OCI-LY1 (cell line): ENCODE data around the gene LMX1A.

Experiments used
- H2AFZ ChIP-seq: fragments of 200-600 bp; sonication (generic), shearing (Covaris generic); 2 replicates; pipeline ENCODE4 v1.6.0; 2014; ENCODE audit warnings: antibody characterized with exemption, mild to moderate bottlenecking, low read length
- H3F3A ChIP-seq: fragments of 200-600 bp; sonication (generic), shearing (Covaris generic); 2 replicates; pipeline ENCODE4 v1.6.0; 2014; ENCODE audit warnings: mild to moderate bottlenecking, antibody characterized with exemption, low read length, moderate library complexity; ENCODE audit not compliant: insufficient read depth
- H3K27ac ChIP-seq: fragments of 200-600 bp; sonication (generic); 2 replicates; pipeline ENCODE4 v1.5.1; 2014; ENCODE audit warnings: low read length, mixed run types, mild to moderate bottlenecking, low read depth; ENCODE audit not compliant: poor library complexity, severe bottlenecking
- H3K27me3 ChIP-seq: fragments of 200-600 bp; sonication (generic); 2 replicates; pipeline ENCODE4 v1.6.0; 2014; ENCODE audit warnings: antibody characterized with exemption, mild to moderate bottlenecking, low read length, moderate library complexity; ENCODE audit not compliant: insufficient read depth
- H3K36me3 ChIP-seq: fragments of 200-600 bp; sonication (generic); 2 replicates; pipeline ENCODE4 v1.6.1; 2014; ENCODE audit warnings: mild to moderate bottlenecking, antibody characterized with exemption, low read length, moderate library complexity, mixed read lengths; ENCODE audit not compliant: insufficient read depth
- H3K4me1 ChIP-seq: fragments of 200-600 bp; sonication (generic); 2 replicates; pipeline ENCODE4 v1.5.1; 2014; ENCODE audit warnings: mild to moderate bottlenecking, low read length, moderate library complexity; ENCODE audit not compliant: insufficient read depth, severe bottlenecking
- H3K4me2 ChIP-seq: fragments of 200-600 bp; sonication (generic), shearing (Covaris generic); 2 replicates; pipeline ENCODE4 v1.6.1; 2014; ENCODE audit warnings: low read length
- H3K4me3 ChIP-seq: fragments of 200-600 bp; sonication (generic); 2 replicates; pipeline ENCODE4 v1.5.1; 2014; ENCODE audit warnings: low read length, low read depth, mild to moderate bottlenecking, mixed read lengths; ENCODE audit not compliant: poor library complexity, severe bottlenecking
- H3K79me2 ChIP-seq: fragments of 200-600 bp; shearing (Covaris generic); 2 replicates; pipeline ENCODE4 v1.6.1; 2016; ENCODE audit warnings: mixed run types, low read length, mixed read lengths; ENCODE audit not compliant: insufficient read depth
- H3K9ac ChIP-seq: fragments of 200-600 bp; sonication (generic), shearing (Covaris generic); 2 replicates; pipeline ENCODE4 v1.6.1; 2014; ENCODE audit warnings: mild to moderate bottlenecking, low read length, mixed read lengths
- H3K9me2 ChIP-seq: fragments of 200-600 bp; sonication (generic), shearing (Covaris generic); 2 replicates; pipeline ENCODE4 v1.6.1; 2014; ENCODE audit warnings: low read depth, mild to moderate bottlenecking, low read length, mixed read lengths
- H3K9me3 ChIP-seq: fragments of 200-600 bp; shearing (Covaris generic); 2 replicates; pipeline ENCODE4 v1.6.1; 2014; ENCODE audit warnings: low read length, mixed read lengths
- H4K20me1 ChIP-seq: fragments of 200-600 bp; sonication (generic), shearing (Covaris generic); 2 replicates; pipeline ENCODE4 v1.6.0; 2016; ENCODE audit warnings: mild to moderate bottlenecking, low read length; ENCODE audit not compliant: insufficient read depth
- CTCF ChIP-seq: fragments of 200-600 bp; sonication (generic), shearing (Covaris generic); IDR thresholded peaks from 2 replicates; pipeline ENCODE4 v1.5.1; 2017; ENCODE audit warnings: mild to moderate bottlenecking, antibody characterized with exemption, low read length, moderate library complexity, mixed read lengths
- EZH2 ChIP-seq: fragments of 200-600 bp; sonication (generic), shearing (Covaris generic); IDR thresholded peaks from 2 replicates; pipeline ENCODE4 v1.8.0; 2017; ENCODE audit warnings: borderline replicate concordance, mixed run types, mild to moderate bottlenecking, antibody characterized with exemption, low read length, moderate library complexity, mixed read lengths

The LMX1A gene

GRCh38 chr1:165356876-165357275, 361 bp upstream of the LMX1A start:
- no peak overlapping the region for H3K9ac ChIP-seq
- no peaks in the 10 kb centered on the region for H3K36me3 ChIP-seq
- H2AFZ ChIP-seq: no peak overlapping the region
- no peak overlapping the region for H3K27ac ChIP-seq
- no peaks in the 10 kb centered on the region for H4K20me1 ChIP-seq
- H3K9me3 ChIP-seq: no peaks in the 10 kb centered on the region
- peaks cover 14% of the 10 kb centered on the region; the same call in 1 of the 2 replicates for H3K27me3 ChIP-seq
- no peaks in the 10 kb centered on the region for H3K4me1 ChIP-seq
- no peaks in the 10 kb centered on the region for H3K9me2 ChIP-seq
- TF ChIP-seq EZH2: no peak
- TF ChIP-seq CTCF: no peak
- H3K79me2 ChIP-seq: no peaks in the 10 kb centered on the region
- H3K4me3 ChIP-seq: no peak overlapping the region
- no peaks in the 10 kb centered on the region for H3F3A ChIP-seq
- H3K4me2 ChIP-seq: no peak overlapping the region

GRCh38 chr1:165355139-165355976, 1.2 kb downstream of the LMX1A start:
- H3K27me3 ChIP-seq: peaks cover 10% of the 10 kb centered on the region; the same call in 1 of the 2 replicates
- no peaks in the 10 kb centered on the region for H3K36me3 ChIP-seq
- no peak overlapping the region for H3K9ac ChIP-seq
- TF ChIP-seq CTCF (no peak), EZH2 (no peak)
- no peaks in the 10 kb centered on the region for H3F3A ChIP-seq
- H3K79me2 ChIP-seq: no peaks in the 10 kb centered on the region
- H3K4me1 ChIP-seq: no peaks in the 10 kb centered on the region
- no peak overlapping the region for H3K4me2 ChIP-seq
- no peak overlapping the region for H3K27ac ChIP-seq
- no peaks in the 10 kb centered on the region for H3K9me2 ChIP-seq
- H4K20me1 ChIP-seq: no peaks in the 10 kb centered on the region
- H3K4me3 ChIP-seq: no peak overlapping the region
- H2AFZ ChIP-seq: no peak overlapping the region
- H3K9me3 ChIP-seq: no peaks in the 10 kb centered on the region

- Histone ChIP-seq H3K4me2 (no peak overlapping the region), H3K4me3 (no peak overlapping the region), H3K27me3 (peaks cover 10% of the 10 kb centered on the region; the same call in 1 of the 2 replicates)
Measured at GRCh38 chr1:165354739-165355138, 1.8 kb downstream of the LMX1A start.

More at GRCh38 chr1:165354739-165355138, 1.8 kb downstream of the LMX1A start:
- Histone ChIP-seq H3F3A (no peaks in the 10 kb centered on the region), H3K9me2 (no peaks in the 10 kb centered on the region), H3K36me3 (no peaks in the 10 kb centered on the region), H4K20me1 (no peaks in the 10 kb centered on the region), H3K79me2 (no peaks in the 10 kb centered on the region), H3K9me3 (no peaks in the 10 kb centered on the region), H3K4me1 (no peaks in the 10 kb centered on the region), H2AFZ (no peak overlapping the region), H3K9ac (no peak overlapping the region), H3K27ac (no peak overlapping the region)
- TF ChIP-seq CTCF (no peak), EZH2 (no peak)
